Measurements from ENCODE around the gene PEMT.

The PEMT gene

GRCh38 chr17:17527534-17527933, 64.0 kb downstream of the PEMT start:
- no peak for TF ChIP-seq GATA2 (IDR thresholded peaks at IDR 0.05; ENCODE audit: low read depth, low read length)
- TF ChIP-seq GATA3 (IDR thresholded peaks at IDR 0.05; ENCODE audit: low read depth, low read length): no peak

GRCh38 chr17:17526369-17526768, 65.1 kb downstream of the PEMT start:
- TF ChIP-seq GATA2 (IDR thresholded peaks at IDR 0.05; ENCODE audit: low read depth, low read length) (no peak), GATA3 (IDR thresholded peaks at IDR 0.05; ENCODE audit: low read depth, low read length) (no peak)

- no peak for TF ChIP-seq GATA2 (IDR thresholded peaks at IDR 0.05; ENCODE audit: low read depth, low read length)
- TF ChIP-seq GATA3 (IDR thresholded peaks at IDR 0.05; ENCODE audit: low read depth, low read length): no peak
These were observed 65.6 kb downstream of the PEMT start for GRCh38 chr17:17525956-17526355.

- TF ChIP-seq GATA2 (IDR thresholded peaks at IDR 0.05; ENCODE audit: low read depth, low read length) (no peak), GATA3 (IDR thresholded peaks at IDR 0.05; ENCODE audit: low read depth, low read length) (no peak)
These were observed 66.2 kb downstream of the PEMT start for GRCh38 chr17:17525311-17525710.

GRCh38 chr17:17523731-17524490, 67.6 kb downstream of the PEMT start:
- TF ChIP-seq GATA2 (IDR thresholded peaks at IDR 0.05; ENCODE audit: low read depth, low read length) (no peak), GATA3 (IDR thresholded peaks at IDR 0.05; ENCODE audit: low read depth, low read length) (no peak)

GRCh38 chr17:17523001-17523730, 68.3 kb downstream of the PEMT start:
- no peak for TF ChIP-seq GATA2 (IDR thresholded peaks at IDR 0.05; ENCODE audit: low read depth, low read length)
- TF ChIP-seq GATA3 (IDR thresholded peaks at IDR 0.05; ENCODE audit: low read depth, low read length): no peak

GRCh38 chr17:17520599-17521232, 70.8 kb downstream of the PEMT start:
- TF ChIP-seq GATA3 (IDR thresholded peaks at IDR 0.05; ENCODE audit: low read depth, low read length): no peak
- TF ChIP-seq GATA2 (IDR thresholded peaks at IDR 0.05; ENCODE audit: low read depth, low read length): no peak

- TF ChIP-seq GATA3 (IDR thresholded peaks at IDR 0.05; ENCODE audit: low read depth, low read length) (no peak), GATA2 (IDR thresholded peaks at IDR 0.05; ENCODE audit: low read depth, low read length) (no peak)
These were observed 71.6 kb downstream of the PEMT start for GRCh38 chr17:17519886-17520285.

GRCh38 chr17:17518951-17519350, 72.6 kb downstream of the PEMT start:
- TF ChIP-seq GATA2 (IDR thresholded peaks at IDR 0.05; ENCODE audit: low read depth, low read length) (no peak), GATA3 (IDR thresholded peaks at IDR 0.05; ENCODE audit: low read depth, low read length) (no peak)

GRCh38 chr17:17518014-17518413, 73.5 kb downstream of the PEMT start:
- TF ChIP-seq GATA3 (IDR thresholded peaks at IDR 0.05; ENCODE audit: low read depth, low read length) (no peak), GATA2 (IDR thresholded peaks at IDR 0.05; ENCODE audit: low read depth, low read length) (no peak)

GRCh38 chr17:17516941-17517720, 74.4 kb downstream of the PEMT start:
- TF ChIP-seq GATA2 (IDR thresholded peaks at IDR 0.05; ENCODE audit: low read depth, low read length) (no peak), GATA3 (IDR thresholded peaks at IDR 0.05; ENCODE audit: low read depth, low read length) (no peak)

GRCh38 chr17:17515934-17516930, 75.3 kb downstream of the PEMT start:
- no peak for TF ChIP-seq GATA3 (IDR thresholded peaks at IDR 0.05; ENCODE audit: low read depth, low read length)
- no peak for TF ChIP-seq GATA2 (IDR thresholded peaks at IDR 0.05; ENCODE audit: low read depth, low read length)
